Uterus (tissue), 4 donors: ENCODE data around the gene ADAMTS4. TPM values are rescaled to one million over a fixed set of nuclear protein-coding genes. Genes with fewer than 3 reads are reported as not detected.

Experiments used
- DNase-seq, 2 donors: peaks; one replicate each; pipeline ENCODE4 v3.0.0-alpha.2; 2019 to 2020
- H3K27ac ChIP-seq, 2 donors: fragments of 200-600 bp; sonication (generic); 1 replicate in 1 of 2; 2 replicates in 1 of 2; pipeline ENCODE4 v1.5.1; 2016 to 2018
- H3K27me3 ChIP-seq, 2 donors: fragments of 200-600 bp; sonication (generic); one replicate each; pipeline ENCODE4 v1.5.1; 2018 to 2019; ENCODE audit warnings: control low read depth in 1 of 2
- H3K36me3 ChIP-seq, 2 donors: fragments of 200-600 bp; sonication (generic); one replicate each; pipeline ENCODE4 v1.5.1; 2019; ENCODE audit warnings: control low read depth in 1 of 2
- H3K4me1 ChIP-seq, 2 donors: fragments of 200-600 bp; sonication (generic); one replicate each; pipeline ENCODE4 v1.5.1; 2018 to 2019; ENCODE audit warnings: control low read depth in 1 of 2
- H3K4me3 ChIP-seq, 2 donors: fragments of 200-600 bp; sonication (generic); 1 replicate in 1 of 2; 2 replicates in 1 of 2; pipeline ENCODE4 v1.5.1; 2018 to 2019; ENCODE audit warnings: mild to moderate bottlenecking in 1 of 2
- H3K9me3 ChIP-seq, 2 donors: fragments of 200-600 bp; sonication (generic); one replicate each; pipeline ENCODE4 v1.5.1; 2019; ENCODE audit warnings: control low read depth in 1 of 2
- POLR2A ChIP-seq, 2 donors: fragments of 450-650 bp; IDR thresholded peaks; one replicate each; pipeline ENCODE4 v1.6.1; 2016; ENCODE audit warnings: antibody characterized with exemption in 2 of 2, mild to moderate bottlenecking in 1 of 2, moderate library complexity in 1 of 2
- intact Hi-C: fragments of 100-400 bp; cut with DNase I; formaldehyde crosslinking; loops from one replicate; pipeline ENCODE4 v1.15.1; 2023; ENCODE audit warnings: low total_unique reads
- total RNA-seq, 4 donors: library from RNA; depleted of rRNA in 3 of 4; stranded (reverse); fragments of >200 nt in 3 of 4; gene quantifications; one replicate each; pipeline versions ENCODE4 v1.1.0 to v1.2.4, GENCODE V29; 2014 to 2023
- TF ChIP-seq, protein P1 (sequence below), 4 experiments: fragments of 200-600 bp in 2 of 4; fragments of 450-650 bp in 2 of 4; sonication (generic) in 2 of 4; IDR thresholded peaks; one replicate each; pipeline ENCODE4 v1.5.1; 2016 to 2019; ENCODE audit warnings: antibody characterized with exemption in 4 of 4, mild to moderate bottlenecking in 2 of 4, moderate library complexity in 1 of 4
- donor health status: DM: yes; HTN: yes; CAD: no.

The ADAMTS4 gene
- total RNA-seq, 4 donors from 2014 or later = 1.3 to 41.5 (median 10.9) TPM

DNA sequence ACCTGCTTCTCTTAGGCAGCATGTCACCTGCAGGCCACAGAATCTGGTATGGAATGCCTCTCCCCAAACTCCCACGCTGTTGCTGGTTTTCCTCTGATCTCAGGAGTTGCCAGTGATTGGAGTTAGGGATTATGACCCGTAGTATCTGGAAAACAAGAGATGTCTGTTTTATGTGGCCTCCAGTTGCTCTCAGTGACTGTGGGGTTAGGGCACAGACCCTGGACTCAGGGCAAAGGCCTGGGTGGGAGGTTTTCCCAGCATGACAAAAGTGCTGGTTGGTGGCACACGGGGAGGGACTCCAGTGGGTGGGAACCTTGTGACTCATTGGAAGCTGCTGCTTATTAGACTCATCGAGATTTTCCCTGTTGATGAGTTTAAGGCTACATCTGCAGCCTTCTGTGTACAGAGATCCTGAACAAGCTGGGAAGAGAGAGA is 39.2 kb upstream of the ADAMTS4 start, which contains the start of gene NR1I3:
NR1I3 (minus strand) TSS at position 165 of the 435 bp plus-strand sequence. CDS start 1,638 bp downstream, outside the sequence.
- Histone ChIP-seq H3K9me3 (no peaks in the 10 kb centered on the region), H3K4me3 (no peak within 1 kb of the TSS), H3K27me3 (no peaks in the 10 kb centered on the region), H3K27ac (no peak within 1 kb of the TSS), H3K36me3 (no peaks in the 10 kb centered on the region), H3K4me1 (no peaks in the 10 kb centered on the region)
- intact Hi-C loops = no loop called here
- DNase-seq = no peak
- TF ChIP-seq, protein P1, sequence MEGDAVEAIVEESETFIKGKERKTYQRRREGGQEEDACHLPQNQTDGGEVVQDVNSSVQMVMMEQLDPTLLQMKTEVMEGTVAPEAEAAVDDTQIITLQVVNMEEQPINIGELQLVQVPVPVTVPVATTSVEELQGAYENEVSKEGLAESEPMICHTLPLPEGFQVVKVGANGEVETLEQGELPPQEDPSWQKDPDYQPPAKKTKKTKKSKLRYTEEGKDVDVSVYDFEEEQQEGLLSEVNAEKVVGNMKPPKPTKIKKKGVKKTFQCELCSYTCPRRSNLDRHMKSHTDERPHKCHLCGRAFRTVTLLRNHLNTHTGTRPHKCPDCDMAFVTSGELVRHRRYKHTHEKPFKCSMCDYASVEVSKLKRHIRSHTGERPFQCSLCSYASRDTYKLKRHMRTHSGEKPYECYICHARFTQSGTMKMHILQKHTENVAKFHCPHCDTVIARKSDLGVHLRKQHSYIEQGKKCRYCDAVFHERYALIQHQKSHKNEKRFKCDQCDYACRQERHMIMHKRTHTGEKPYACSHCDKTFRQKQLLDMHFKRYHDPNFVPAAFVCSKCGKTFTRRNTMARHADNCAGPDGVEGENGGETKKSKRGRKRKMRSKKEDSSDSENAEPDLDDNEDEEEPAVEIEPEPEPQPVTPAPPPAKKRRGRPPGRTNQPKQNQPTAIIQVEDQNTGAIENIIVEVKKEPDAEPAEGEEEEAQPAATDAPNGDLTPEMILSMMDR (IDR thresholded peaks at IDR 0.05) = no peak
- no peak for TF ChIP-seq POLR2A (IDR thresholded peaks at IDR 0.05)

DNA sequence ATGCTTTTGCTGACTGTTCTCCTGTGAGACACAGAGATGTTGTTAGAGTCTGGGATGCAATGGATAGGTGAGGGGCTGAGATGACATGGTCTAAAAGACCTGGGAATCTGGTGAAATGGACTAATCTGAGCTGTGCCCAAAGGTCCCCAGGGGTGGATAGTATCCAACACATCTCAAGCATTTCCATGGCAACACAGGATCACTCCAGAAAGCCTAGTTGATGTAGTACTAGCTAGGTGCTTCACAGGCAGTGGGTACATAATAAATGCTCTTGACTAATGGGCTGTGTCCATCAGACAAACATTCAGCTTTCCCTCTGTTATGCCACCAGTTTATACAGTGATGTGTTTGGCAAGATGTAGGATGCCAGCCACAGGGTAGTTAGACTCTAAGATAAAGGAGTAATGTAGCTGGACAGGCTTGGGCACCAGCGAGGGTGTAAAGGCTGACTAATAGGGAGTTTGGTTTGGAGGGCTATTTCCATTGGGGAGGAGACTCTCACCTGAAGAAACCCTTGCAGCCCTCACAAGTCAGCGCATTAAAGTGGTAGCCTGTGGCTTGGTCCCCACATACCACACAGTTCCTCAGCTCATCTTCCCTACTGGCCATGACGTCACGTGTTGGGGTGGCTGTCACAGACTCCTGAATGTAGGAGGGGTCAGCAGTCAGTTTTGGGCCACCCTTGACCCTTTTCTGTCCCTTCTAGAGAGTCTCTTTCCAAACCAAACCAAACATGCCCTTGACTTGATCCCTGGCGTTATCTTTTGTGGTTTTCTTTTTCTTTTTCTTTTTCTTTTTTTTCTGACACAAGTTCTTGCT is 37.3 kb upstream of the ADAMTS4 start:
- intact Hi-C loops = no loop called here
- DNase-seq = no peak
- no peak overlapping the region for H3K4me3 ChIP-seq
- H3K36me3 ChIP-seq = no peaks in the 10 kb centered on the region
- H3K4me1 ChIP-seq = no peaks in the 10 kb centered on the region
- no peaks in the 10 kb centered on the region for H3K27me3 ChIP-seq
- H3K9me3 ChIP-seq = no peaks in the 10 kb centered on the region
- H3K27ac ChIP-seq = no peak overlapping the region
- TF ChIP-seq, protein P1 (IDR thresholded peaks at IDR 0.05) = no peak
- no peak for TF ChIP-seq POLR2A (IDR thresholded peaks at IDR 0.05)

DNA sequence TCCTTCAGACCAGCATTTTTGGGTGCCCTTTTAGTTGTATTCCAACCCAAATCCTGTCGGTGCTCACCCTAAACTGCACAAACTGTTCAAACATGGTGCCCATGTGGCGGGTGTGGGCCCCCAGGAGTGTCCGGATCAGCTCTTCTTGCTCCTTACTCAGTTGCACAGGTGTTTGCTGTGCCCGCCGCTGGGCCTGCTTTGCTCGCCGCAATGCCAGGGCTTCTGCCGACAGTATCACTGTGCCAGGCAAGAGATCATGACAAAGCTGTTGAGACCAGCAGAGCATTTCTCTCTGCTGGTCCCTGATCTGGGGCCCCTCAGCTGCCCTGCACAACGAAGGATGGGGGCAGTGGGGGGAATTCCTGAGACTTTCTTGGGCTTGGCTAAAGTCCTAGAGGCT is 34.2 kb upstream of the ADAMTS4 start:
- Histone ChIP-seq H3K27ac (no peak overlapping the region), H3K4me1 (no peaks in the 10 kb centered on the region), H3K27me3 (no peaks in the 10 kb centered on the region), H3K36me3 (no peaks in the 10 kb centered on the region), H3K4me3 (no peak overlapping the region), H3K9me3 (no peaks in the 10 kb centered on the region)
- DNase-seq = no peak
- TF ChIP-seq POLR2A (IDR thresholded peaks at IDR 0.05) = no peak
- TF ChIP-seq, protein P1 (IDR thresholded peaks at IDR 0.05) = no peak
- intact Hi-C loops = no loop called here

DNA sequence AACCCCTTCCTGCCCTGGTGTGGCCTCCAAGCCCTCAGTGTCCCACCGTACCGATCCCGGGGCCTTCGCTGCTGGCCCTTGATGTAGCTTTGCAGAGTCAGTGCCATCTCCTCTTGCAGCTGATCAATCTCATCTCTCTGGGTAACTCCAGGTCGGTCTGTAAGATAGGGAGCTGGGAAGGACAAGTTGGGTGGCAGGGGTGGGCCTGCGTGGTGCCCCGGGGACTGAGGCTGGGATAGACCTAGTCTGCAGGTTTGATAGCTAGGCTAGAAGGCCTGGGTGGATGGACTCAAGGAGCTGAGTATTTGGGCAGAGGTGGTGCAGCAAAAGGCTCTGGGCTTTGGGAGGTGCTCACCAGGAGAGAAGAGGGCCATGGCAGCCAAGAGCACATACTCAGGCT is 31.9 kb upstream of the ADAMTS4 start:
- H3K27me3 ChIP-seq = no peaks in the 10 kb centered on the region
- peaks cover 2 to 8% of the 10 kb centered on the region in 2 donors for H3K4me1 ChIP-seq
- H3K9me3 ChIP-seq = no peaks in the 10 kb centered on the region
- H3K36me3 ChIP-seq = no peaks in the 10 kb centered on the region
- no peak for DNase-seq
- intact Hi-C loops = no loop called here
- H3K27ac ChIP-seq = no peak overlapping the region
- no peak for TF ChIP-seq POLR2A (IDR thresholded peaks at IDR 0.05)
- TF ChIP-seq, protein P1 (IDR thresholded peaks at IDR 0.05) = no peak
- H3K4me3 ChIP-seq = no peak overlapping the region

DNA sequence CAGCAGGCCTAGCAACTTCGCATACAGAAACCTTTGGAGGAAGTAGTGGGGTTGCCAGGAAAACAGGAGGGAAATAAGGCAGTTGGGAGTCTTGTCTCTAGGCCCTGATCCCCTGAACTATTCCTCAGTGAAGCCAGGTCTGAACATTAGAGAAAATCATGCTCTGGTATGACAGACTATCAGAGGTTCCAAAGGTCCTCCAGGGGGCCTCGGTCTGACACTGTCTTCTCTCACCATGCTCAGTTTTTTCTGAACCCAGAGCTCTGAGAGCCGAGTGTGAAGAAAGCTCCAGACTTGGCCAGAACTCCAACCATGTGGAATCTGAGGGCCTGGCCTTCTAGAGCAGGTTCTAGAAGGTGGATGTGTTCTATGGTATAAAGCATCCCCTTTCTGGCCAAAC is 31.0 kb upstream of the ADAMTS4 start:
- TF ChIP-seq POLR2A (IDR thresholded peaks at IDR 0.05) = no peak
- TF ChIP-seq, protein P1 (IDR thresholded peaks at IDR 0.05) = no peak
- DNase-seq = no peak
- no peaks in the 10 kb centered on the region for H3K9me3 ChIP-seq
- no peak overlapping the region for H3K27ac ChIP-seq
- H3K27me3 ChIP-seq = no peaks in the 10 kb centered on the region
- intact Hi-C loops = no loop called here
- no peak overlapping the region for H3K4me3 ChIP-seq
- peaks cover 2 to 8% of the 10 kb centered on the region in 2 donors for H3K4me1 ChIP-seq
- no peaks in the 10 kb centered on the region for H3K36me3 ChIP-seq
